MM.1S (cell line): ENCODE data around the gene ATOH8.

Source experiments
- DNase-seq: peaks from one replicate; pipeline ENCODE4 v3.0.0-alpha.2; 2015
- H2AFZ ChIP-seq: fragments of 300-600 bp; sonication (generic); 2 replicates; pipeline ENCODE4 v1.6.0; 2016; ENCODE audit warnings: antibody characterized with exemption, low read length
- H3F3A ChIP-seq: fragments of 300-600 bp; sonication (generic); 2 replicates; pipeline ENCODE4 v1.6.1; 2016; ENCODE audit warnings: mild to moderate bottlenecking, antibody characterized with exemption, low read length, moderate library complexity, mixed read lengths; ENCODE audit not compliant: insufficient read depth
- H3K27ac ChIP-seq: fragments of 300-600 bp; sonication (generic); 2 replicates; pipeline ENCODE4 v1.5.1; 2016; ENCODE audit warnings: mild to moderate bottlenecking, low read length
- H3K27me3 ChIP-seq: fragments of 300-600 bp; sonication (generic); replicated peaks from 2 replicates; pipeline ENCODE4 v1.6.0; 2016; ENCODE audit warnings: low read length; ENCODE audit not compliant: insufficient read depth
- H3K36me3 ChIP-seq: fragments of 300-600 bp; sonication (generic); replicated peaks from 2 replicates; pipeline ENCODE4 v1.6.1; 2016; ENCODE audit warnings: mild to moderate bottlenecking, low read length, mixed read lengths; ENCODE audit not compliant: insufficient read depth
- H3K4me1 ChIP-seq: fragments of 300-600 bp; sonication (generic); 2 replicates; pipeline ENCODE4 v1.6.1; 2016; ENCODE audit warnings: low read length, mixed read lengths
- H3K4me2 ChIP-seq: fragments of 300-600 bp; sonication (generic); 2 replicates; pipeline ENCODE4 v1.6.0; 2016; ENCODE audit warnings: low read depth, low read length
- H3K4me3 ChIP-seq: fragments of 300-600 bp; sonication (generic); 2 replicates; pipeline ENCODE4 v1.5.1; 2016; ENCODE audit warnings: low read length, mixed read lengths
- H3K79me2 ChIP-seq: fragments of 300-600 bp; sonication (generic); 2 replicates; pipeline ENCODE4 v1.6.1; 2016; ENCODE audit warnings: mixed run types, low read length, mixed read lengths
- H3K9ac ChIP-seq: fragments of 300-600 bp; sonication (generic); 2 replicates; pipeline ENCODE4 v1.6.1; 2016; ENCODE audit warnings: low read length, mixed read lengths
- H3K9me2 ChIP-seq: fragments of 300-600 bp; sonication (generic); replicated peaks from 2 replicates; pipeline ENCODE4 v1.6.1; 2016; ENCODE audit warnings: mild to moderate bottlenecking, low read length, mixed read lengths; ENCODE audit not compliant: insufficient read depth
- H3K9me3 ChIP-seq: fragments of 300-600 bp; sonication (generic); replicated peaks from 2 replicates; pipeline ENCODE4 v1.6.1; 2016; ENCODE audit warnings: mild to moderate bottlenecking, low read length, mixed read lengths; ENCODE audit not compliant: insufficient read depth
- H4K20me1 ChIP-seq: fragments of 300-600 bp; sonication (generic); 2 replicates; pipeline ENCODE4 v1.6.1; 2016; ENCODE audit warnings: mild to moderate bottlenecking, low read length, moderate library complexity, mixed read lengths; ENCODE audit not compliant: insufficient read depth
- CTCF ChIP-seq: fragments of 300-600 bp; sonication (generic); IDR thresholded peaks from 2 replicates; pipeline ENCODE4 v1.5.1; 2016; ENCODE audit warnings: antibody characterized with exemption, low read length, mixed read lengths
- EZH2 ChIP-seq: fragments of 300-600 bp; sonication (generic); optimal IDR thresholded peaks from 2 replicates; pipeline ENCODE3; 2017; ENCODE audit warnings: low read depth, mild to moderate bottlenecking, antibody characterized with exemption, low read length, mixed read lengths
- EZH2phosphoT487 ChIP-seq: fragments of 300-600 bp; sonication (generic); IDR thresholded peaks from 2 replicates; pipeline ENCODE4 v1.6.1; 2018; ENCODE audit warnings: antibody characterized with exemption, low read length

The ATOH8 gene

GRCh38 chr2:85763831-85764230 is 10.0 kb downstream of the ATOH8 start:
- H3K79me2 ChIP-seq: no peaks in the 10 kb centered on the region
- H3F3A ChIP-seq: no peaks in the 10 kb centered on the region
- no peak for TF ChIP-seq CTCF
- TF ChIP-seq EZH2: no peak
- TF ChIP-seq EZH2phosphoT487: no peak
- H3K9me2 ChIP-seq: no peaks in the 10 kb centered on the region
- H3K9me3 ChIP-seq: no peaks in the 10 kb centered on the region
- H2AFZ ChIP-seq: no peak overlapping the region
- no peak overlapping the region for H3K4me2 ChIP-seq
- H3K27ac ChIP-seq: no peak overlapping the region
- H3K4me1 ChIP-seq: no peaks in the 10 kb centered on the region
- H3K9ac ChIP-seq: no peak overlapping the region
- no peaks in the 10 kb centered on the region for H3K36me3 ChIP-seq
- H4K20me1 ChIP-seq: no peaks in the 10 kb centered on the region
- no peaks in the 10 kb centered on the region for H3K27me3 ChIP-seq
- DNase-seq: no peak
- no peak overlapping the region for H3K4me3 ChIP-seq

GRCh38 chr2:85765081-85765731 is 11.4 kb downstream of the ATOH8 start:
- Histone ChIP-seq H3K4me3 (no peak overlapping the region), H3K4me1 (no peaks in the 10 kb centered on the region), H3K79me2 (no peaks in the 10 kb centered on the region), H3F3A (no peaks in the 10 kb centered on the region), H3K4me2 (no peak overlapping the region), H3K9ac (no peak overlapping the region), H3K27me3 (no peaks in the 10 kb centered on the region), H4K20me1 (no peaks in the 10 kb centered on the region), H3K9me3 (no peaks in the 10 kb centered on the region), H3K9me2 (no peaks in the 10 kb centered on the region), H3K27ac (no peak overlapping the region), H2AFZ (no peak overlapping the region), H3K36me3 (no peaks in the 10 kb centered on the region)
- no peak for DNase-seq
- no peak for TF ChIP-seq EZH2
- TF ChIP-seq EZH2phosphoT487: no peak

- Histone ChIP-seq H3K9me2 (no peaks in the 10 kb centered on the region), H3F3A (no peaks in the 10 kb centered on the region), H3K9me3 (no peaks in the 10 kb centered on the region), H2AFZ (no peak overlapping the region), H3K4me1 (no peaks in the 10 kb centered on the region), H4K20me1 (no peaks in the 10 kb centered on the region), H3K4me3 (no peak overlapping the region), H3K9ac (no peak overlapping the region), H3K27me3 (no peaks in the 10 kb centered on the region), H3K79me2 (no peaks in the 10 kb centered on the region), H3K36me3 (no peaks in the 10 kb centered on the region), H3K27ac (no peak overlapping the region), H3K4me2 (no peak overlapping the region)
- TF ChIP-seq EZH2 (no peak), EZH2phosphoT487 (no peak), CTCF (no peak)
- DNase-seq: no peak
Observed at GRCh38 chr2:85766229-85766628, 12.4 kb downstream of the ATOH8 start.
